ENCODE measurements around the gene JAK1.

The JAK1 gene

GRCh38 chr1:64965366-64966157, 787 bp downstream of the JAK1 start (continued):
- TF ChIP-seq IKZF3 (tag by site-specific recombination; IDR thresholded peaks at IDR 0.05) (peak; percentile 69; the same call in 1 of the 2 replicates), ZBTB20 (tag by site-specific recombination; IDR thresholded peaks at IDR 0.05) (peak; percentile 51; the same call in 1 of the 2 replicates), ZNF830 (tag by site-specific recombination; IDR thresholded peaks at IDR 0.05; ENCODE audit: low read depth) (no peak), ZXDB (tag by site-specific recombination; IDR thresholded peaks at IDR 0.05) (peak; percentile 42; the same call in 1 of the 2 replicates), ZBTB17 (tag by site-specific recombination; IDR thresholded peaks at IDR 0.05) (peak; percentile 67), ZNF585B (tag by site-specific recombination; IDR thresholded peaks at IDR 0.05) (no peak), ZNF16 (tag by site-specific recombination; IDR thresholded peaks at IDR 0.05; ENCODE audit: low read depth) (peak; percentile 10; the same call in 1 of the 2 replicates), ZNF112 (tag by site-specific recombination; IDR thresholded peaks at IDR 0.05) (no peak), ZNF311 (tag by site-specific recombination; IDR thresholded peaks at IDR 0.05; ENCODE audit: borderline replicate concordance) (no peak), ZIC2 (tag by site-specific recombination; IDR thresholded peaks at IDR 0.05) (peak; percentile 64), MZF1 (tag by site-specific recombination; IDR thresholded peaks at IDR 0.05; ENCODE audit: borderline replicate concordance) (no peak), ZNF768 (tag by site-specific recombination; IDR thresholded peaks at IDR 0.05) (no peak), ZBTB11 (tag by site-specific recombination; conservative IDR thresholded peaks at IDR 0.05; ENCODE audit: low read depth) (peak; percentile 68), ZNF26 (tag by site-specific recombination; IDR thresholded peaks at IDR 0.05) (no peak), ZEB2 (tag by site-specific recombination; IDR thresholded peaks at IDR 0.05) (peak; percentile 35; the same call in 1 of the 2 replicates), PRDM10 (tag by site-specific recombination; IDR thresholded peaks at IDR 0.05) (no peak), ZNF660 (tag by site-specific recombination; IDR thresholded peaks at IDR 0.05) (peak; percentile 6), ZNF416 (tag by site-specific recombination; IDR thresholded peaks at IDR 0.05) (no peak), ZBTB21 (tag by site-specific recombination; IDR thresholded peaks at IDR 0.05) (no peak), ZBTB48 (tag by site-specific recombination; IDR thresholded peaks at IDR 0.05) (peak; percentile 75; the same call in 1 of the 2 replicates), KLF9 (tag by site-specific recombination; IDR thresholded peaks at IDR 0.05; ENCODE audit: low read depth) (peak; percentile 70), KLF16 (tag by site-specific recombination; IDR thresholded peaks at IDR 0.05) (0 out of 2 replicates have a peak, but pooled peaks have one; percentile 65), ZBTB26 (tag by site-specific recombination; optimal IDR thresholded peaks at IDR 0.05) (peak; percentile 72), ZNF513 (tag by site-specific recombination; IDR thresholded peaks at IDR 0.05) (no peak), ZNF341 (tag by site-specific recombination; IDR thresholded peaks at IDR 0.05; ENCODE audit: low read depth) (peak; percentile 78), SP3 (tag by site-specific recombination; IDR thresholded peaks at IDR 0.05) (peak; percentile 40), ZNF335 (tag by site-specific recombination; conservative IDR thresholded peaks at IDR 0.05) (peak; percentile 90), MEIS1 (CRISPR knock-in tag; IDR thresholded peaks at IDR 0.05; ENCODE audit: borderline replicate concordance) (no peak), ZNF600 (tag by site-specific recombination; IDR thresholded peaks at IDR 0.05) (0 out of 2 replicates have a peak, but pooled peaks have one; percentile 14)

Data from HEK293 (cell line).